ENCODE results near the gene LBR. TPM values are rescaled to one million over a fixed set of nuclear protein-coding genes. Genes with fewer than 3 reads are reported as not detected.

The LBR gene
- total RNA-seq, 1 experiment from 2014 or later = 60.9 TPM

DNA sequence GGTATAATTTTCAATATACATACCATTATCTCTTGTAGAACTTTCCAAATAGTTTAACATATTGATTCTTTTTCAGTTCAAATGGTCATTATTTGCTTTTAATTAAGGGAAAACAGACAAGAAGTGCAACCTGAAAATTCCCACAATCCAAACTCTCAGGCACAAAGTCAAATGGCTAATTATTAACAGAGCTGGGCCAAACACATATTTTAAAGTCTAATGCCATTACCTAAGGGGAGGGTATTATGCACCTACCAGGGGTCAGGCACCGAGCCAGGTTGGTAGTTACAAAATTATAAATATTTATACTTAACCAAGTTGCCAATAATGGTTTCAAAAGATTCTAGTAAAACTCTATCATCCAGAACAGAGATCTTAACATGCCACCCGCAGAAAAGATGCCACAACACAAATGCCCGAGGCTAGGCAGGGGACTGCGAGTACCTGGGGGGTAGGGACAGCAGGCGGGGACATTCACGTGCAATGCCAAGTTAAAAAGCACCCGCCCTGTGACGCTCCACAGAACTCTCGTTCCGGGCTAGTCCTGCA lies 15.0 kb downstream of the LBR start:
- H3K27ac ChIP-seq (ENCODE audit: insufficient read length, low read depth, low read length) = no peak overlapping the region
- H3K4me1 Mint-ChIP-seq = peaks cover 19 to 24% of the 10 kb centered on the region in 2 experiments
- no peak overlapping the region for H4K5ac ChIP-seq (ENCODE audit: insufficient read length, low read depth, low read length)
- no peak overlapping the region for H4K91ac ChIP-seq (ENCODE audit: insufficient read length, low read depth, low read length)
- no peak overlapping the region for H2AK5ac ChIP-seq (ENCODE audit: insufficient read length, low read length)
- no peaks in the 10 kb centered on the region for H3K9me3 Mint-ChIP-seq
- H2AFZ ChIP-seq (ENCODE audit: low read length) = no peak overlapping the region
- H3K79me1 ChIP-seq (ENCODE audit: insufficient read depth, low read depth, low read length, poor library complexity, severe bottlenecking) = no peaks in the 10 kb centered on the region
- no peak overlapping the region for H2BK5ac ChIP-seq (ENCODE audit: insufficient read length, low read length)
- H3K79me2 ChIP-seq (ENCODE audit: insufficient read depth, low read length) = 0 out of 2 replicates have a peak, but pooled peaks cover 2% of the 10 kb centered on the region
- H3K23me2 ChIP-seq (ENCODE audit: insufficient read length, low read depth, low read length, poor library complexity, severe bottlenecking) = no peaks in the 10 kb centered on the region
- H4K8ac ChIP-seq (replicated peaks; ENCODE audit: insufficient read length, low read depth, low read length) = no peak overlapping the region
- H2BK120ac ChIP-seq (ENCODE audit: low read depth, low read length, poor library complexity, severe bottlenecking) = no peak overlapping the region
- no peak overlapping the region for H2BK20ac ChIP-seq (ENCODE audit: low read depth, low read length, poor library complexity, severe bottlenecking)
- H3K4ac ChIP-seq (ENCODE audit: low read depth, low read length) = no peak overlapping the region
- H2BK15ac ChIP-seq (ENCODE audit: low read depth, low read length) = no peak overlapping the region
- no peaks in the 10 kb centered on the region; the same call in 1 of the 2 replicates for H3K4me1 ChIP-seq (ENCODE audit: insufficient read depth, low read length)
- H3K36me3 Mint-ChIP-seq (ENCODE audit: insufficient read depth in 1 of 3, low read depth in 3 of 3) = peaks cover 24 to 60% (median 57%) of the 10 kb centered on the region in 3 experiments; a peak in 6 of 7 replicates
- H3K14ac ChIP-seq (ENCODE audit: insufficient read depth, low read length) = no peak overlapping the region
- H2BK12ac ChIP-seq (ENCODE audit: insufficient read length, low read depth, low read length) = no peak overlapping the region
- no peaks in the 10 kb centered on the region for H3K27me3 ChIP-seq (ENCODE audit: insufficient read depth, low read length)
- H3K18ac ChIP-seq (ENCODE audit: insufficient read length, low read depth, low read length) = no peak overlapping the region
- WGBS (ENCODE audit: extremely low coverage, insufficient read length, low lambda C conversion rate) = no CpG with 5 or more reads among the region's 10 CpGs
- no peak overlapping the region for H3T11ph ChIP-seq (ENCODE audit: low read length)
- H3K4me2 ChIP-seq (ENCODE audit: insufficient read depth, insufficient read length, low read length) = no peak overlapping the region
- H3K23ac ChIP-seq (ENCODE audit: insufficient read length, low read depth, low read length) = no peak overlapping the region
- no peak overlapping the region for H3K4me3 Mint-ChIP-seq
- no peaks in the 10 kb centered on the region for H3K9me3 ChIP-seq (ENCODE audit: control insufficient read depth, low read depth, low read length)
- TF ChIP-seq, protein P1, sequence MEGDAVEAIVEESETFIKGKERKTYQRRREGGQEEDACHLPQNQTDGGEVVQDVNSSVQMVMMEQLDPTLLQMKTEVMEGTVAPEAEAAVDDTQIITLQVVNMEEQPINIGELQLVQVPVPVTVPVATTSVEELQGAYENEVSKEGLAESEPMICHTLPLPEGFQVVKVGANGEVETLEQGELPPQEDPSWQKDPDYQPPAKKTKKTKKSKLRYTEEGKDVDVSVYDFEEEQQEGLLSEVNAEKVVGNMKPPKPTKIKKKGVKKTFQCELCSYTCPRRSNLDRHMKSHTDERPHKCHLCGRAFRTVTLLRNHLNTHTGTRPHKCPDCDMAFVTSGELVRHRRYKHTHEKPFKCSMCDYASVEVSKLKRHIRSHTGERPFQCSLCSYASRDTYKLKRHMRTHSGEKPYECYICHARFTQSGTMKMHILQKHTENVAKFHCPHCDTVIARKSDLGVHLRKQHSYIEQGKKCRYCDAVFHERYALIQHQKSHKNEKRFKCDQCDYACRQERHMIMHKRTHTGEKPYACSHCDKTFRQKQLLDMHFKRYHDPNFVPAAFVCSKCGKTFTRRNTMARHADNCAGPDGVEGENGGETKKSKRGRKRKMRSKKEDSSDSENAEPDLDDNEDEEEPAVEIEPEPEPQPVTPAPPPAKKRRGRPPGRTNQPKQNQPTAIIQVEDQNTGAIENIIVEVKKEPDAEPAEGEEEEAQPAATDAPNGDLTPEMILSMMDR (conservative IDR thresholded peaks at IDR 0.05) = no peak
- H3K27me3 Mint-ChIP-seq (ENCODE audit: low read depth) = no peaks in the 10 kb centered on the region
- no peaks in the 10 kb centered on the region for H4K20me1 ChIP-seq (ENCODE audit: control insufficient read depth, insufficient read depth, insufficient read length)
- no peak overlapping the region for H3K9ac ChIP-seq (ENCODE audit: extremely low read depth, insufficient read length, low read length)
- DNase-seq = no peak
- H3K27ac Mint-ChIP-seq = no peak overlapping the region
- no peak overlapping the region for H3K56ac ChIP-seq (ENCODE audit: insufficient read length, low read depth, low read length)
